GM13976 (cell line): ENCODE measurements around the gene TENM3.

Experiments used
- DNase-seq: peaks from one replicate; pipeline ENCODE4 v3.0.0; 2012; ENCODE audit warnings: low spot score
- in situ Hi-C: fragments of 300-500 bp; cut with MboI; formaldehyde crosslinking; loops from one replicate; pipeline ENCODE4 v1.12.0; 2022; ENCODE audit warnings: low sequenced_read_pairs, mixed read lengths, inconsistent platforms; ENCODE audit not compliant: unreplicated experiment
- TF ChIP-seq, protein P1 (sequence below): IDR thresholded peaks from 2 replicates; pipeline ENCODE4 v1.5.1; 2012; ENCODE audit warnings: borderline replicate concordance, mild to moderate bottlenecking; ENCODE audit not compliant: insufficient read depth; ENCODE audit errors: extremely low read depth, missing control alignments, control extremely low read depth

The TENM3 gene

DNA sequence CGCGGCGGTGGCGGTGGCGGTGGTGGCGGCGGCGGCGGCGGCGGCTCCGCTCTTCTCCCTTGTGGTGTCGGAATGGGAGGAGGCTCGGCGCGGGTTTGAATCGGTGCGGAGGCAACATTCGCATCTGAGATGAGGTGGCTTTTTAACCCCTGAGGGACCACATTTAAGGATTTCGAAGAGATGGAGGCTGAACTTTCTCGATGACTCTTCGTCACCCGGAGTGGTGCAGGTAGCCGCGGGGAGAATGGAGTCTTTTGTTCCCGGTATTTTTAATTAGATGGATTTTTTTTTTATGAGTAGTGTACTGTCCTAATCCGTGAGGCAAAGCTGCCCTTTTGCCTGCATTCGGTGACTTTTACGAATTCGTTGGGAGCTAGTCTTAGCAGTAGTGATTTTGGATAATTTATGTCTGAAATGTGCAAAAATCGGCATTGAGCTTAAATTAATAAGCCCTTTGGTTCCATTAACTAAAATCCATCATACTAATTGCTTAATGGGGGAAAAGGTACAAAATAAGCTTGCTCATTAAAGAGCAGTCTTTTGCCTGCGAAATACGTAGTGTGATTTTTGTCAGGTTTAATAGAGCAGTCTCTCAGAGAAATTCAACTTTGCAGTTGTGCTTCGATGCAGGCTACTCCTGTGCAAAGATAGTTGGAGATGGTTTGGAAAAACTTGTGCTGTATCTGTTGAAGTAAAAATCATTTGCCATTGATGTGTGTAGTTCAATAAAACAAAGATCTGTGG lies 206.2 kb downstream of the TENM3 start:
- in situ Hi-C loops, result no loop called here
- no peak for DNase-seq
- TF ChIP-seq, protein P1, sequence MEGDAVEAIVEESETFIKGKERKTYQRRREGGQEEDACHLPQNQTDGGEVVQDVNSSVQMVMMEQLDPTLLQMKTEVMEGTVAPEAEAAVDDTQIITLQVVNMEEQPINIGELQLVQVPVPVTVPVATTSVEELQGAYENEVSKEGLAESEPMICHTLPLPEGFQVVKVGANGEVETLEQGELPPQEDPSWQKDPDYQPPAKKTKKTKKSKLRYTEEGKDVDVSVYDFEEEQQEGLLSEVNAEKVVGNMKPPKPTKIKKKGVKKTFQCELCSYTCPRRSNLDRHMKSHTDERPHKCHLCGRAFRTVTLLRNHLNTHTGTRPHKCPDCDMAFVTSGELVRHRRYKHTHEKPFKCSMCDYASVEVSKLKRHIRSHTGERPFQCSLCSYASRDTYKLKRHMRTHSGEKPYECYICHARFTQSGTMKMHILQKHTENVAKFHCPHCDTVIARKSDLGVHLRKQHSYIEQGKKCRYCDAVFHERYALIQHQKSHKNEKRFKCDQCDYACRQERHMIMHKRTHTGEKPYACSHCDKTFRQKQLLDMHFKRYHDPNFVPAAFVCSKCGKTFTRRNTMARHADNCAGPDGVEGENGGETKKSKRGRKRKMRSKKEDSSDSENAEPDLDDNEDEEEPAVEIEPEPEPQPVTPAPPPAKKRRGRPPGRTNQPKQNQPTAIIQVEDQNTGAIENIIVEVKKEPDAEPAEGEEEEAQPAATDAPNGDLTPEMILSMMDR, result no peak

DNA sequence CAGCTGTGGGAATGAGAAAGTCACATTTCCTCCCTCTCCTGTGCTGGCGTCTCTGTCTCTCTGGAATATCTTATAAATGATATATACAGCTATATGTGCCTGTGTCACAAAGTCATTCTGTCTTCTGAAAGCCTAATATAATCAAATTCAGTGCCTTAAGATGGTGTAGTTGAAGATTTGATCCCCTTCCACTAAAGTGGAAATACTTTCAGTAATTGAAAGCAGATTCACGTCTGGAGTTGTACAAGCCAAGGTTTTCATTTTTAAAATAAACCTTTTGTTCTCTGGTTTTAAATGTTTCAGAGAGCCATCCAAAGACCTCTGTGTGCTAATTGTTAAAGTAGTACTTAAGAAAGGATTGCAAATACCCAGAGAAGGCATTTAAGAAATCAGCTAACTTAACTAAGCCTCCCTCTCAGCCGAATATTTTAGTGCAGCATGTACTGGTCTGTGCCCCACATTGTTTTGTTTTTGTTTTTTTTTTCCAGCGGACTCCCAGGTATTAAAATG lies 206.8 kb downstream of the TENM3 start:
- in situ Hi-C loops, result no loop called here

DNA sequence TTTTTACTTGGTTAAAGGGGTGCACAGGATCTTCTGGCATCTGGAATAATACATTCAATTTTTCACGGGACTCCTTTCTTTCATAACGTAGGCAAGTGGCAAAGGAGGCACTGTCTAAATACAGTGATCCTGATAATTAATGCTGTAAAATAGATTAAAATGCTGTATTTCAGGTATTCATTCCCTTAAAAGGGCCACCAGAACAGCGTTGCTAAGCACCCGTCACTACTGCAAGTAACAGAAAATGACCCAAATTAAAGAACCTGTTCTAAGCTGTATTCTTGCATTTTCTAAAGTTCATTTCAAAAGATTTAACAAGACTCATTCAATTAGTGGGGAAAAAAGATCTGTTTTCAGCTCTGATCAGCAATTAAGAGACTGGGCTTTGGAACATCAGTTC lies 208.2 kb downstream of the TENM3 start:
- in situ Hi-C loops, result no loop called here
- no peak for DNase-seq
- TF ChIP-seq, protein P1, result no peak

More for the DNA sequence above, 206.8 kb downstream of the TENM3 start:
- no peak for DNase-seq
- TF ChIP-seq, protein P1, result no peak

DNA sequence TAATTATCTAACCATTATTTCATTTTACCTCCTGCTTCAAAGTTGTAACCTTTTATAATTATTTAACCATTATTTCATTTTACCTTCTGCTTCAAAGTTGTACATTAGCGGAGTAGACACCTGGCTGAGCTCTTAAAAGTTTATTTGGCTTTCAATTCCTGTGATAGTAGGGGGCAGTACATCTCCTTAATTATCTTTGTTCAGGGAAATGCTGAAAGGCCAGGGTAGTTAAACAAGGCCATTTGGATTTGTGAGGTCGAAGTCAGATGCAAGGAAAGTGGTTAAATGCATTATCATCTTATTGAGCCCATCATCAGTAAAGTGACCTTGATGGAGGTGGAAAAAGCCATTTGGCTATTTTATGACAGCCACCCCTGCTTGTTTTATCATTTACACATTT lies 210.6 kb downstream of the TENM3 start:
- DNase-seq, result no peak
- in situ Hi-C loops, result no loop called here
- TF ChIP-seq, protein P1, result no peak

DNA sequence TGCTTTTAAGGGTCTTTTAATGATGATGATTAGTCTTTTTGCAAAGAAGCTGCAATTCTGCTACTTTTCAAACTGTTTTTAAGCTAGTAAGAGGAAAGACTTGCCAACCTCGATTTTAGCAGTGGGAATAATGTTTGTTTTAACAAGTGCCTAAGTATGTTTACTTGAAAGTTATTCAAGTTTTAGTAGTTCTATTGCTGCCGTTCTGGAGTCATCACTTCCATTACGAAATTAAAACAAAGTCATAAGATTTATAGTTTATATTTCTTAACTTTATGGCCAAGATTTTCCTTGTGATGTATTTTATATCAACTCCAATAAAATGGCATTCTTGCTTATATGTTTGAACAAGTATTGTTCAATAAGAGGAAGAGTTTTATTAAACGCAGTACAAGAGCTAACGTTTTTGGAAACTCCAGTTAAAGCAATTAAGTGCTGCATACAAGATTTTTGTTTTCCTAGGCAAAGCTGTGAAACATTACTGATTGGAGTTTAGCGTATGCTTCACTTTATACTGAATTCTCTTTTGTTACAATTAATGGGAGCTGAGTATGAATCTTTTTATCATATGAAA lies 211.3 kb downstream of the TENM3 start:
- DNase-seq, result no peak
- TF ChIP-seq, protein P1, result no peak
- in situ Hi-C loops, result no loop called here

DNA sequence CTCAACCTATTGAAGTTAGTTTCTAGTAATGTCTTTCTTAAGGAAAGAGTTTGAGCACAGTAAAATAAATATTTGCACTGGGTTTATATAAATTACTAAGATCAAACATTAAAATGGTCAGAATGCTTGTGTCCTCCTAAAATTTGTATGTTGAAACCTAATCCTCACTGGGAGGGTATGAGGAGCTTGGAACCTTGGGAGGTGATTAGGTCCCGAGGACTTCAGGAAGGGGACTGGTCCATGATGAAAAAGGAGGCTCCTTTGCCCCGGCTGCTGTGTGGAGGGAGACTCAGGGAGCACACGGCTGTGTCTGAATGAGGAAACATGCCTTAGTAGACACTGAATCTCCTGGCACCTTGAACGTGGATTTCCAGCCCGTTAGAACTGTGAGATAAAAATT lies 221.9 kb downstream of the TENM3 start:
- in situ Hi-C loops, result no loop called here
- TF ChIP-seq, protein P1, result no peak
- no peak for DNase-seq
